Endothelial cell of umbilical vein (primary cell): ENCODE measurements around the gene WDR27. TPM values are rescaled to one million over a fixed set of nuclear protein-coding genes. Genes with fewer than 3 reads are reported as not detected.

ENCODE experiments used
- BruUV-seq: library from RNA; stranded (reverse); fragments of 400-500 nt; replicated peaks from 2 replicates; lab custom pipeline; 2021; lab: Mats Ljungman, UMichigan
- CTCF ChIA-PET: fragments of 300-600, 350-600 bp; sonication (Branson Sonifier 250); formaldehyde crosslinking; loops from one replicate; lab custom pipeline; 2021; ENCODE audit warnings: antibody characterized with exemption, inconsistent platforms; lab: Charles Lee
- POLR2A ChIA-PET: fragments of 300-600, 350-600 bp; sonication (Branson Sonifier 250); formaldehyde crosslinking; loops from one replicate; lab custom pipeline; 2021; ENCODE audit warnings: antibody characterized with exemption, inconsistent platforms; lab: Charles Lee
- DNase-seq: peaks from one replicate; pipeline ENCODE4 v3.0.0-alpha.2; 2011; ENCODE audit warnings: low read depth, low spot score
- FAIRE-seq: peaks from 2 replicates; lab custom pipeline; 2011; peaks lifted over from hg19 to GRCh38; lab: Jason Lieb, UNC
- H2AFZ ChIP-seq: 2 replicates; pipeline ENCODE4 v1.6.0; 2012; ENCODE audit warnings: low read depth, low read length, control low read depth, inconsistent platforms
- H3K27ac ChIP-seq: 2 replicates; pipeline ENCODE4 v1.5.1; 2011; ENCODE audit warnings: low read depth, mild to moderate bottlenecking, control low read depth, low read length, moderate library complexity; ENCODE audit not compliant: insufficient read depth
- H3K27me3 ChIP-seq, 2 experiments: 2 replicates each; pipeline versions ENCODE4 v1.6.0 to v1.6.1; 2011; ENCODE audit warnings: low read length in 2 of 2, mixed read lengths in 1 of 2; ENCODE audit not compliant: control insufficient read depth in 2 of 2, insufficient read depth in 2 of 2
- H3K36me3 ChIP-seq, 2 experiments: 2 replicates in 1 of 2; 3 replicates in 1 of 2; pipeline ENCODE4 v1.5.1; 2011; ENCODE audit warnings: low read length in 2 of 2, mild to moderate bottlenecking in 1 of 2, moderate library complexity in 1 of 2; ENCODE audit not compliant: control insufficient read depth in 2 of 2, insufficient read depth in 2 of 2; ENCODE audit errors: extremely low read depth in 1 of 2
- H3K4me1 ChIP-seq: 3 replicates; pipeline ENCODE4 v1.5.1; 2011; ENCODE audit warnings: mild to moderate bottlenecking, low read length; ENCODE audit not compliant: control insufficient read depth, insufficient read depth; ENCODE audit errors: extremely low read depth
- H3K4me2 ChIP-seq: 2 replicates; pipeline ENCODE4 v1.6.1; 2011; ENCODE audit warnings: low read length, control low read depth, mixed read lengths; ENCODE audit not compliant: insufficient read depth
- H3K4me3 ChIP-seq, 3 experiments: fragments of 200-600 bp in 1 of 3; sonication (generic), shearing (Covaris generic) in 1 of 3; replicated peaks in 1 of 3; 2 replicates each; pipeline ENCODE4 v1.5.1; 2011 to 2016; ENCODE audit warnings: control low read depth in 3 of 3, low read length in 3 of 3, mild to moderate bottlenecking in 2 of 3, inconsistent platforms in 1 of 3, low read depth in 1 of 3, moderate library complexity in 1 of 3; ENCODE audit not compliant: insufficient read depth in 1 of 3
- H3K79me2 ChIP-seq: 2 replicates; pipeline ENCODE4 v1.6.0; 2012; ENCODE audit warnings: low read length, inconsistent platforms; ENCODE audit not compliant: control insufficient read depth, insufficient read depth
- H3K9ac ChIP-seq: replicated peaks from 2 replicates; pipeline ENCODE3; 2011; ENCODE audit warnings: low read length, control low read depth; ENCODE audit not compliant: insufficient read depth; ENCODE audit errors: extremely low read depth
- H3K9me1 ChIP-seq: replicated peaks from 3 replicates; pipeline ENCODE4 v1.6.0; 2011; ENCODE audit warnings: mild to moderate bottlenecking, low read length; ENCODE audit not compliant: control insufficient read depth, insufficient read depth; ENCODE audit errors: extremely low read depth
- H3K9me3 ChIP-seq: replicated peaks from 2 replicates; pipeline ENCODE4 v1.5.1; 2012; ENCODE audit warnings: low read length, inconsistent platforms; ENCODE audit not compliant: control insufficient read depth, insufficient read depth
- H4K20me1 ChIP-seq: replicated peaks from 2 replicates; pipeline ENCODE3; 2011; ENCODE audit warnings: mild to moderate bottlenecking, low read length; ENCODE audit not compliant: control insufficient read depth, insufficient read depth; ENCODE audit errors: extremely low read depth
- CTCF ChIP-seq, 2 donors: IDR thresholded peaks; 1 replicate in 1 of 2; 2 replicates in 1 of 2; pipeline ENCODE4 v1.5.1; 2011; ENCODE audit warnings: low read length in 2 of 2, mild to moderate bottlenecking in 2 of 2, moderate library complexity in 2 of 2, control low read depth in 1 of 2, inconsistent platforms in 1 of 2, low read depth in 1 of 2; ENCODE audit not compliant: insufficient read depth in 1 of 2; ENCODE audit errors: extremely low read depth in 1 of 2
- EZH2 ChIP-seq: IDR thresholded peaks from 2 replicates; pipeline ENCODE4 v1.6.1; 2012; ENCODE audit warnings: borderline replicate concordance, low read depth, mild to moderate bottlenecking, moderate library complexity, low read length, inconsistent platforms; ENCODE audit not compliant: severe bottlenecking
- dilution Hi-C: fragments of 300-500 bp; cut with MboI; formaldehyde crosslinking; loops from one replicate; pipeline ENCODE4 v1.15.0; 2019; ENCODE audit warnings: low sequenced_read_pairs; ENCODE audit not compliant: extremely low pct_ligation_motif_present
- intact Hi-C: fragments of 100-400 bp; cut with micrococcal nuclease; formaldehyde crosslinking; loops from one replicate; pipeline ENCODE4 v1.10.0; 2022
- polyA plus RNA-seq, 4 experiments: library from polyadenylated mRNA; depleted of rRNA in 3 of 4; stranded (reverse) in 3 of 4; unstranded in 1 of 4; fragments of >200 nt; gene quantifications; 2 replicates each; pipeline versions ENCODE4 v1.2.1 to v1.2.3, GENCODE V29; 2011 to 2012; ENCODE audit warnings: missing spikeins in 1 of 4
- total RNA-seq: library from RNA; stranded (reverse); gene quantifications from 2 replicates; pipeline ENCODE4 v1.2.3, GENCODE V29; 2021
- TF ChIP-seq, protein P1 (sequence below): IDR thresholded peaks from 2 replicates; pipeline ENCODE4 v1.6.1; 2011; ENCODE audit not compliant: insufficient read depth, insufficient read length

Gene WDR27
- total and polyA plus RNA-seq, 2 donors (not counting 3 experiments of a cell fraction or from before 2014, with no cell fraction given): 60.1 to 69.7 TPM

GRCh38 chr6:169738204-169738975 lies 36.6 kb upstream of the WDR27 start:
- no peak overlapping the region for H2AFZ ChIP-seq
- H3K9me1 ChIP-seq: no peaks in the 10 kb centered on the region
- H3K36me3 ChIP-seq: no peaks in the 10 kb centered on the region
- POLR2A ChIA-PET: no interaction called here
- H3K27me3 ChIP-seq: peaks cover 0 to 8% of the 10 kb centered on the region in 2 experiments
- dilution Hi-C loops: no loop called here
- no peak overlapping the region for H3K27ac ChIP-seq
- no TSS peak for BruUV-seq
- FAIRE-seq: no peak
- no peak overlapping the region for H3K4me2 ChIP-seq
- TF ChIP-seq EZH2: no peak
- CTCF ChIA-PET: no interaction called here
- no peak overlapping the region for H3K9ac ChIP-seq
- H3K4me1 ChIP-seq: no peaks in the 10 kb centered on the region
- H3K4me3 ChIP-seq: no peak overlapping the region
- intact Hi-C loops: no loop called here
- no peaks in the 10 kb centered on the region for H3K9me3 ChIP-seq
- H3K79me2 ChIP-seq: no peaks in the 10 kb centered on the region
- no peaks in the 10 kb centered on the region for H4K20me1 ChIP-seq
- no peak for DNase-seq

GRCh38 chr6:169729961-169730360 lies 28.1 kb upstream of the WDR27 start:
- Histone ChIP-seq H3K4me3 (no peak overlapping the region), H4K20me1 (no peaks in the 10 kb centered on the region), H3K9ac (no peak overlapping the region), H3K27me3 (no peaks in the 10 kb centered on the region), H3K9me1 (no peaks in the 10 kb centered on the region), H2AFZ (no peak overlapping the region), H3K4me2 (no peak overlapping the region), H3K27ac (no peak overlapping the region), H3K4me1 (peaks cover 14% of the 10 kb centered on the region), H3K9me3 (no peaks in the 10 kb centered on the region), H3K79me2 (no peaks in the 10 kb centered on the region), H3K36me3 (no peaks in the 10 kb centered on the region)
- ChIA-PET POLR2A (interaction anchor here (0.7 kb wide), 1 partner anchor 60 kb away, joined by 3 read pairs; no protein-coding TSS in a partner anchor), CTCF (no interaction called here)
- DNase-seq (no peak), FAIRE-seq (no peak)
- dilution Hi-C loops: no loop called here
- no TSS peak for BruUV-seq
- intact Hi-C loops: loop anchor here (10.0 kb wide), 2 partner anchors 205 to 775 kb away; no protein-coding TSS in a partner anchor
- no peak for TF ChIP-seq CTCF (IDR thresholded peaks at IDR 0.05; ENCODE audit: extremely low read depth in 1 of 2, insufficient read depth in 1 of 2, low read depth in 1 of 2, low read length in 2 of 2)
- TF ChIP-seq, protein P1, sequence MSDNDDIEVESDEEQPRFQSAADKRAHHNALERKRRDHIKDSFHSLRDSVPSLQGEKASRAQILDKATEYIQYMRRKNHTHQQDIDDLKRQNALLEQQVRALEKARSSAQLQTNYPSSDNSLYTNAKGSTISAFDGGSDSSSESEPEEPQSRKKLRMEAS: no peak
